GM13976 (cell line): Measurements from ENCODE around the gene SPAG16.

ENCODE experiments used
- DNase-seq: peaks from one replicate; pipeline ENCODE4 v3.0.0; 2012; ENCODE audit warnings: low spot score
- CTCF ChIP-seq: IDR thresholded peaks from 2 replicates; pipeline ENCODE4 v1.5.1; 2012; ENCODE audit warnings: borderline replicate concordance, mild to moderate bottlenecking; ENCODE audit not compliant: insufficient read depth; ENCODE audit errors: extremely low read depth, missing control alignments, control extremely low read depth
- in situ Hi-C: fragments of 300-500 bp; cut with MboI; formaldehyde crosslinking; loops from one replicate; pipeline ENCODE4 v1.12.0; 2022; ENCODE audit warnings: low sequenced_read_pairs, mixed read lengths, inconsistent platforms; ENCODE audit not compliant: unreplicated experiment

The SPAG16 gene

GRCh38 chr2:214019229-214019972 lies 735.1 kb downstream of the SPAG16 start:
- in situ Hi-C loops, result no loop called here
- DNase-seq, result no peak
- no peak for TF ChIP-seq CTCF

- in situ Hi-C loops, result no loop called here
- no peak for TF ChIP-seq CTCF
- DNase-seq, result no peak
Observed at GRCh38 chr2:214019973-214020345, 735.7 kb downstream of the SPAG16 start.

- TF ChIP-seq CTCF, result no peak
- in situ Hi-C loops, result no loop called here
- DNase-seq, result no peak
Observed at GRCh38 chr2:214029190-214029589, 744.9 kb downstream of the SPAG16 start.

GRCh38 chr2:214031566-214031965 lies 747.3 kb downstream of the SPAG16 start:
- DNase-seq, result no peak
- no peak for TF ChIP-seq CTCF
- in situ Hi-C loops, result no loop called here

- in situ Hi-C loops, result no loop called here
- DNase-seq, result no peak
- no peak for TF ChIP-seq CTCF
Observed at GRCh38 chr2:214034417-214034816, 750.2 kb downstream of the SPAG16 start.

- no peak for TF ChIP-seq CTCF
- no peak for DNase-seq
- in situ Hi-C loops, result no loop called here
Observed at GRCh38 chr2:214035091-214035852, 751.0 kb downstream of the SPAG16 start.
